Parathyroid adenoma (tissue), 2 donors: Measurements from ENCODE around the gene NDUFB8.

Experiments used
- H2AFZ ChIP-seq: fragments of 300-600 bp; sonication (generic); one replicate; pipeline ENCODE4 v1.7.0; 2017; ENCODE audit warnings: antibody characterized with exemption, mild to moderate bottlenecking
- H3K27ac ChIP-seq: fragments of 300-600 bp; sonication (generic); one replicate; pipeline ENCODE4 v1.7.0; 2017
- H3K27me3 ChIP-seq: fragments of 300-600 bp; sonication (generic); one replicate; pipeline ENCODE4 v1.7.0; 2017; ENCODE audit warnings: low read length; ENCODE audit not compliant: control insufficient read depth, insufficient read depth
- H3K36me3 ChIP-seq: fragments of 300-600 bp; sonication (generic); one replicate; pipeline ENCODE4 v1.7.0; 2017; ENCODE audit warnings: low read length; ENCODE audit not compliant: control insufficient read depth, insufficient read depth
- H3K4me1 ChIP-seq: fragments of 300-600 bp; sonication (generic); one replicate; pipeline ENCODE4 v1.7.0; 2017; ENCODE audit warnings: control low read depth
- H3K4me2 ChIP-seq: fragments of 300-600 bp; sonication (generic); one replicate; pipeline ENCODE4 v1.7.0; 2017; ENCODE audit warnings: low read length
- H3K4me3 ChIP-seq: fragments of 300-600 bp; sonication (generic); one replicate; pipeline ENCODE4 v1.7.0; 2017; ENCODE audit warnings: low read depth, low read length
- H3K79me2 ChIP-seq: fragments of 300-600 bp; sonication (generic); one replicate; pipeline ENCODE4 v1.7.0; 2017; ENCODE audit warnings: control low read depth
- H3K9ac ChIP-seq: fragments of 300-600 bp; sonication (generic); one replicate; pipeline ENCODE4 v1.7.0; 2017; ENCODE audit warnings: mild to moderate bottlenecking
- H3K9me3 ChIP-seq: fragments of 300-600 bp; sonication (generic); one replicate; pipeline ENCODE4 v1.7.0; 2017; ENCODE audit warnings: low read length; ENCODE audit not compliant: control insufficient read depth
- TF ChIP-seq, protein P1 (sequence below): fragments of 300-600 bp; sonication (generic); IDR thresholded peaks from one replicate; pipeline ENCODE4 v1.7.0; 2017; ENCODE audit warnings: antibody characterized with exemption, mild to moderate bottlenecking
- donor health status: primary hyperparathyroidism.

NDUFB8 gene

DNA sequence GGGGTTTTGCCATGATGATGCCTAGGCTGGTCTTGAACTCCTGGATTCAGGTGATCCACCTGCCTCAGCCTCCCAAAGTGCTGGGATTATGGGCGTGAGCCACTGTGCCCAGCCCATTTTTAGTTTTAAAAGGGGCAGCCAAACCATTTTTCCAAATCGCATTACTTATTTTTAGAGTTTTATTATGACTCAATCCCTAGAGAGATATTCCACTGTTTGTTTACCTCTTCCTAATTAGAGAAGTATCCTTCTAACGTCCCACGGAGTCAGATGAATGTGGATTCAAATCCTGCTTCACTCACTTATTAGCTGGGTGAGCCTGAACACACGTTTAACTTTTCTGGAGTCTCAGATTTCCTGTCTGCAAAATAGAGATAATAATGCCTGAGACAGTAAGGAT is 51.7 kb downstream of the NDUFB8 start:
- H3K27me3 ChIP-seq, result no peaks in the 10 kb centered on the region
- no peak overlapping the region for H3K4me2 ChIP-seq
- H3K27ac ChIP-seq, result no peak overlapping the region
- no peak overlapping the region for H3K4me3 ChIP-seq
- H2AFZ ChIP-seq, result no peak overlapping the region
- H3K4me1 ChIP-seq, result no peaks in the 10 kb centered on the region
- H3K36me3 ChIP-seq, result no peaks in the 10 kb centered on the region
- no peaks in the 10 kb centered on the region for H3K9me3 ChIP-seq
- H3K79me2 ChIP-seq, result no peaks in the 10 kb centered on the region
- TF ChIP-seq, protein P1, sequence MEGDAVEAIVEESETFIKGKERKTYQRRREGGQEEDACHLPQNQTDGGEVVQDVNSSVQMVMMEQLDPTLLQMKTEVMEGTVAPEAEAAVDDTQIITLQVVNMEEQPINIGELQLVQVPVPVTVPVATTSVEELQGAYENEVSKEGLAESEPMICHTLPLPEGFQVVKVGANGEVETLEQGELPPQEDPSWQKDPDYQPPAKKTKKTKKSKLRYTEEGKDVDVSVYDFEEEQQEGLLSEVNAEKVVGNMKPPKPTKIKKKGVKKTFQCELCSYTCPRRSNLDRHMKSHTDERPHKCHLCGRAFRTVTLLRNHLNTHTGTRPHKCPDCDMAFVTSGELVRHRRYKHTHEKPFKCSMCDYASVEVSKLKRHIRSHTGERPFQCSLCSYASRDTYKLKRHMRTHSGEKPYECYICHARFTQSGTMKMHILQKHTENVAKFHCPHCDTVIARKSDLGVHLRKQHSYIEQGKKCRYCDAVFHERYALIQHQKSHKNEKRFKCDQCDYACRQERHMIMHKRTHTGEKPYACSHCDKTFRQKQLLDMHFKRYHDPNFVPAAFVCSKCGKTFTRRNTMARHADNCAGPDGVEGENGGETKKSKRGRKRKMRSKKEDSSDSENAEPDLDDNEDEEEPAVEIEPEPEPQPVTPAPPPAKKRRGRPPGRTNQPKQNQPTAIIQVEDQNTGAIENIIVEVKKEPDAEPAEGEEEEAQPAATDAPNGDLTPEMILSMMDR, result no peak
- no peak overlapping the region for H3K9ac ChIP-seq
